ENCODE results near the gene GRM1. TPM values are rescaled to one million over a fixed set of nuclear protein-coding genes. Genes with fewer than 3 reads are reported as not detected.

GRM1 gene
- not detected for total RNA-seq

- H3K36me3 ChIP-seq = no peaks in the 10 kb centered on the region
- no peaks in the 10 kb centered on the region for H3K27me3 ChIP-seq
These were observed at the start of gene GRM1 for GRCh38 chr6:146028851-146029572. GRM1 (plus strand) TSS chr6:146029062; CDS start chr6:146029518, 456 bp downstream.

GRCh38 chr6:146009338-146009737 is 19.5 kb upstream of the GRM1 start:
- intact Hi-C loops (cut with DNase I) = no loop called here
- TF ChIP-seq POLR2AphosphoS5 (IDR thresholded peaks at IDR 0.05; ENCODE audit: insufficient read depth in 1 of 2, low read depth in 1 of 2) = no peak
- TF ChIP-seq CTCF (IDR thresholded peaks at IDR 0.05) = no peak
- TF ChIP-seq POLR2A (IDR thresholded peaks at IDR 0.05) = no peak
- Histone ChIP-seq H3K27ac (no peak overlapping the region), H3K9me3 (no peaks in the 10 kb centered on the region), H3K4me1 (no peaks in the 10 kb centered on the region), H3K4me3 (no peak overlapping the region), H3K27me3 (no peaks in the 10 kb centered on the region), H3K36me3 (no peaks in the 10 kb centered on the region)
- no peak for DNase-seq (ENCODE audit: extremely low spot score in 2 of 2)

More at GRCh38 chr6:146028851-146029572, at the start of gene GRM1:
- H3K9me3 ChIP-seq = no peaks in the 10 kb centered on the region
- intact Hi-C loops (cut with DNase I) = no loop called here
- no peak within 1 kb of the TSS for H3K4me3 ChIP-seq
- no peak for DNase-seq (ENCODE audit: extremely low spot score in 2 of 2)
- no peaks in the 10 kb centered on the region for H3K4me1 ChIP-seq
- no peak within 1 kb of the TSS for H3K27ac ChIP-seq
- TF ChIP-seq POLR2A (IDR thresholded peaks at IDR 0.05) = no peak
- no peak for TF ChIP-seq POLR2AphosphoS5 (IDR thresholded peaks at IDR 0.05; ENCODE audit: insufficient read depth in 1 of 2, low read depth in 1 of 2)
- no peak for TF ChIP-seq CTCF (IDR thresholded peaks at IDR 0.05)

- no peaks in the 10 kb centered on the region for H3K9me3 ChIP-seq
- TF ChIP-seq CTCF (IDR thresholded peaks at IDR 0.05) = no peak
- no peak for TF ChIP-seq POLR2AphosphoS5 (IDR thresholded peaks at IDR 0.05; ENCODE audit: insufficient read depth in 1 of 2, low read depth in 1 of 2)
- TF ChIP-seq POLR2A (IDR thresholded peaks at IDR 0.05) = no peak
- intact Hi-C loops (cut with DNase I) = no loop called here
These were observed 14.6 kb upstream of the GRM1 start for GRCh38 chr6:146014233-146014632.

GRCh38 chr6:146017672-146018071 is 11.2 kb upstream of the GRM1 start:
- intact Hi-C loops (cut with DNase I) = no loop called here
- H3K27me3 ChIP-seq = no peaks in the 10 kb centered on the region
- no peaks in the 10 kb centered on the region for H3K4me1 ChIP-seq
- no peak for TF ChIP-seq CTCF (IDR thresholded peaks at IDR 0.05)
- no peak for TF ChIP-seq POLR2AphosphoS5 (IDR thresholded peaks at IDR 0.05; ENCODE audit: insufficient read depth in 1 of 2, low read depth in 1 of 2)
- no peak for TF ChIP-seq POLR2A (IDR thresholded peaks at IDR 0.05)
- no peak overlapping the region for H3K27ac ChIP-seq
- no peak for DNase-seq (ENCODE audit: extremely low spot score in 2 of 2)
- H3K36me3 ChIP-seq = no peaks in the 10 kb centered on the region
- H3K9me3 ChIP-seq = no peaks in the 10 kb centered on the region
- no peak overlapping the region for H3K4me3 ChIP-seq

More at GRCh38 chr6:146014233-146014632, 14.6 kb upstream of the GRM1 start:
- no peak overlapping the region for H3K4me3 ChIP-seq
- H3K4me1 ChIP-seq = no peaks in the 10 kb centered on the region
- H3K36me3 ChIP-seq = no peaks in the 10 kb centered on the region
- no peaks in the 10 kb centered on the region for H3K27me3 ChIP-seq
- DNase-seq (ENCODE audit: extremely low spot score in 2 of 2) = no peak
- no peak overlapping the region for H3K27ac ChIP-seq

GRCh38 chr6:146026873-146027272 is 2.0 kb upstream of the GRM1 start:
- TF ChIP-seq POLR2A (IDR thresholded peaks at IDR 0.05) = no peak
- no peak for TF ChIP-seq CTCF (IDR thresholded peaks at IDR 0.05)
- no peak for TF ChIP-seq POLR2AphosphoS5 (IDR thresholded peaks at IDR 0.05; ENCODE audit: insufficient read depth in 1 of 2, low read depth in 1 of 2)
- Histone ChIP-seq H3K9me3 (no peaks in the 10 kb centered on the region), H3K27ac (no peak overlapping the region), H3K27me3 (no peaks in the 10 kb centered on the region), H3K4me3 (no peak overlapping the region), H3K4me1 (no peaks in the 10 kb centered on the region), H3K36me3 (no peaks in the 10 kb centered on the region)
- no peak for DNase-seq (ENCODE audit: extremely low spot score in 2 of 2)
- intact Hi-C loops (cut with DNase I) = no loop called here
